ENCODE measurements around the gene CTCF.

The CTCF gene

DNA sequence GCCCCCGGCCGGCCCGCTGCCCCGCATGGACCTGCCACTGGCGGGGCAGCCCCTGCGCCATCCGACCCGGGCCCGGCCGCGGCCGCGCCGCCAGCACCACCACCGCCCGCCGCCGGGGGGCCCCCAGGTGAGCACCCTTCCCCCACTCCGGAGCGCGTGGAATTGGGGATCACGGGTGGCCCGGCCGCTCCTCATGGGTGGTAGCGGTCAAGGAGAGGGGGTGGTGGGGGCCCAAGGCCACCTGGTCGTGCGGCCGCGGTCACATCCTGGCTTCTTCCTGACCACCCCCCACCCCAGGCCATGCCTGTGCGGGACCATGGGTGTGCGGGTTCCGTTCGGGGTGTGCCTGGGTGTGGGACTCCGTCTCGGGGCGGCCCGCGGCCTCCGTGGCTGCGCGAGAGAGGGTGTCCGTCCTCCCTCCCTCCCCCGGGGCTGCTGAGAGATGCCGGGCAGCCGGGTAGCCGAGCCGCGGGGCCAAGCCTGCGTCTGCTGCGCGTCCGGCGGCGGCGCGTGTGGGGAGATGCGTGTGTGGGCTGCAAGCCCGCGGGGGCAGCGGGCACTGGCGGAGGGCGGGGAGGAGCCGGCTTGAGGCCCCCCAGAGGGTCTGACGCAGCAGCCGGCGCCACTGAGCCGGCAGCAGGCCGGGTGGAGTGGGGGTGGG is 90.9 kb downstream of the CTCF start:
- no peak for DNase-seq (ENCODE audit: low read depth in 2 of 2)

GRCh38 chr16:67653789-67654402 is 91.6 kb downstream of the CTCF start:
- no peak for DNase-seq (ENCODE audit: low read depth in 2 of 2)

- DNase-seq (ENCODE audit: low read depth in 2 of 2), result no peak
These were observed 92.1 kb downstream of the CTCF start for GRCh38 chr16:67654403-67654911.

DNA sequence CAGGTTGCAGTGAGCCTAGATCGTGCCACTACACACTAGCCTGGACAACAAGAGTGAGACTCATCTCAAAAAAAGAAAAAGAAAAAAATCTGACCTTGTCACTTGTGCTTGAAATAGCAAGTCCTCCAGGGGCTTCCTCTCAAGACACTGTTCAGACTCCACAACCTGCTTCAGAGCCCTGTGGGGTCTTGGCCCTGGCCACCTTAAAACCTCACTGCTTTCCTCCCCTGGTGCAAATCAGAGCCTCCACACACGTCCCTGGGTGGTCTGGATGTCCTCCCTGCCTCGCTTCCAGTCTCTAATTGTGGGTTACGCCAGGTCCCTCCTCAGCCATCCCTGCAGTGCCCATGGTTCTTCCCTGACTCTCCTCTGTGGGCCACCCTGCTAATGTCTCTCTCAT is 93.0 kb downstream of the CTCF start:
- no peak for DNase-seq (ENCODE audit: low read depth in 2 of 2)

- no peak for DNase-seq (ENCODE audit: low read depth in 2 of 2)
These were observed 94.2 kb downstream of the CTCF start for GRCh38 chr16:67656344-67657016.

DNA sequence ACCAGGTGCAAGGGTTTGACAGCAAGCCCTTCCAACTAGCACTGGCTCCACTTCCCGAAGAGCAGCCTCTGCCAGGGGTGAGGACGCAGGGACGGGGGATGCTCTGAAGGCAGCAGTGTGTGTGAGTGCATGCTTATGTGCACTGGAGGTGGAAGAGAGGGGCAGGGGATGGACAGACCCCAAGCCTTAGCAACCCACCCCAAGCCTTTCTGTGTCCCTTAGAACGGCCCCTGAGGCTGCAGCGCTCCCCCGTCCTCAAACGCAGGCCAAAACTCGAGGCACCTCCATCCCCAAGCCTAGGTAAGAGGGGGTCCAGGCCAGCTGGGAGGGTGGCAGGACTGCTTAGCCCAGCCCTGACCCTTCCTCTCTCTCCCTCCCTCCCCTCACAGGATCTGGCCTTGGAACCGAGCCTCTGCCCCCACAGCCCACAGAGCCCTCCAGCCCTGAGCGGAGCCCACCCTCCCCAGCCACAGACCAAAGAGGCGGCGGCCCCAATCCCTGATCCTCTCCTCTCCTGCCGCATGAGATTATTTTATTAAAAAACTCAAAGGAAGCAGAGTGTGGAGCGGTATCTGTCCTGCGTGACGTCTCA is 94.8 kb downstream of the CTCF start:
- DNase-seq (ENCODE audit: low read depth in 2 of 2), result no peak

DNA sequence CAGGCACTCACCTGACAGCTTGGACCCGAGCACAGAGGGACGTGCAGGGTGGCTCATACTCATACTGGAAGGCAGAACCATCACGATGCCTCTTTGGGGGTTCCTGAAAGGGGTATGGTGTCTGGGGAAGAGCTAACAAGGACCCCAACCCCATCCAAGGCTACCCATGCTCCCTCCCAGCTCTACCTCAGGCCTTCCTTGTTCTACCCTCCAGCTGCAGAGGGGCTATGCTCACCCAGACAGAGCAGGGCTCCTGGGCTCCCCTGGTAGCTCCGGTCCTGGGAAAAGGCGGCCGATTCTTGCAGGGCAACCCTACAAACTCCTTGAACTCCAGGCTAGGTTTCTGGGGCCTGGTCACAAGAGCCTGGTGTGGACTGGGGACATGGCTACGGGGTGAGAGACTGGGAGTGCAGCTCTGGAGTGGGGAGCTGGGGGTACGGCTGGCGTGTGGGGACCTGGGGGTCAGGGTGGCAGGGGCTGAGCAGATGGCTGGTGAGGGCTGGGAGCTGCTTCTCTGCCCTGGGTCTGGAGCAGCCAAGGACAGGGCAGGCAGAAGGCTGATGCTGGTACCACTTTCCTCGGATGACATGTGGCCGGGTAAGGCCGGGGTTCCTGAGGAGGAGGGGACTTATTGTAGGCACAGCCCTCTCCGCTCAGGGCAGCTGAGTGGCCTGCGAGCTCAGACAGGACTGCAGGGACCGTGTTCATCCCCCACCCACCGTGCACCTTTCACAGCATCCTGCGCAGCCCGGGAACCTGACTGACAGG is 95.6 kb downstream of the CTCF start:
- no peak for DNase-seq (ENCODE audit: low read depth in 2 of 2)

DNA sequence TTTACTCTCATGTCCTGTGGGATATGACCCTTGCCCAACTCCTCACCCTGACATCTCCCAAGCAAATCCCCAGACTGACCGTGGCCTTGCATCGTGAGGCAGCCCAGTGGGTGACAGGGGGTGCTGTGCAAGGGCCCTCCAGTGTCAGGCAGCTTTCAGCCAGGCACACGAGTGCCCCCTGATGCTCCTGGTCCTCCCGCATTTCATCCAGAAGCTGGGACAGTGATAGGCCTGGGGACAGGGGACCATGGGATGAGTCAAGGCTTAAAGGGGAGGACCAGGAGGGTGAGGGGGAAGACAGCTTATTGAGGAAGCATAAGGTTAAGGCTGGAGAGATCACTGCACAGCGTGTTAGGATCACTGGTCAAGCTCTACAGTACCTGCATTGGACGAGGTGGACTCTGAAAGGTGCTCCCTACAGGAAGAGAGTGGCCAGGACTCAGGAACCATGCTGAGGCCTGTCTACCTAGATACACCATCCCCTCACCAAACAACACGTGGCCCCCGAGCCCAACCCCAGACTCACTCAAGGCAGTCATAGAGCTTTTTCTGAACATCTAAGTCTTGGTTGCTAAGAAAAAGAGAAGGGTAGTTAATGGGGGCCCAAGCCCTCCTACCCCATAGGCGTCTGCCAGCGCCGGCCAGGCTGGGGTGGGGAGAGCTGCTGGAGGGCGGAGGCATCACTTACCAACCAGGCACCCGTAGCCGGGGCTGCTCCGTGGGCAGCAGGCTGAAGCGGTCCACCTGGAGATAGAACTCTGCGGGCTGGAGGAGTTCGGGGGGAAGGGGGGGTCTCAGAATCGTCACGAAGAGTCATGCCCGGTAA is 96.7 kb downstream of the CTCF start:
- no peak for DNase-seq (ENCODE audit: low read depth in 2 of 2)

- DNase-seq (ENCODE audit: low read depth in 2 of 2), result peak; percentile 83 to 84
These were observed 97.6 kb downstream of the CTCF start, which contains the start of gene ACD for GRCh38 chr16:67659675-67660563. TSS of gene ACD (minus strand) at chr16:67660260. CDS start at chr16:67660220, 40 bp downstream.

DNA sequence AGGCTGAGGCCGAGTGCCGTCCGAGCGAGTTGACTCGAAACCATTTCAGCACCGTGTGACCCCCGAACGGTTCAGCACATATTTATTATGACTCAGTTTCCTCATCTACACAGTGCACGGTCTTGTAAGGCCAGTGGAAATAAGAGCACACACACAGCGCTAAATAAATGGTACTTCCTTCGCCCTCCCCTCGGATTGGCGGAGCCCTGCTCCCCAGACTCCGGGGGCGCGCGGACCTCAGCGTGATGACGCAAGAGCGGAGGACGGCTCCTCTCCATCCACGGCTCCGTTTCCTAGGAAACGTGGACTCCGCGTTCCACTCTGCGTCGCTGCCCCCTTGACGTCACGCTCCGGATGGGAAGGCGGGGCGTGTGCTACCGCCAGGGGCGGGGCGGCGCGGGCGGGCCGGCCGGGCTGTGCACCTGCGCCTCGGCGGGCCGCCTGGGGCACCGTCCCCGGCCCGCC is 98.3 kb downstream of the CTCF start, which contains the start of gene PARD6A:
TSS of gene PARD6A (plus strand) at position 397 of the 465 bp plus-strand sequence. CDS start 79 bp downstream, outside the sequence.
- peak; percentile 89 to 93 for DNase-seq (ENCODE audit: low read depth in 2 of 2)

GRCh38 chr16:67661101-67661761 is 98.9 kb downstream of the CTCF start:
- DNase-seq (ENCODE audit: low read depth in 2 of 2), result no peak

DNA sequence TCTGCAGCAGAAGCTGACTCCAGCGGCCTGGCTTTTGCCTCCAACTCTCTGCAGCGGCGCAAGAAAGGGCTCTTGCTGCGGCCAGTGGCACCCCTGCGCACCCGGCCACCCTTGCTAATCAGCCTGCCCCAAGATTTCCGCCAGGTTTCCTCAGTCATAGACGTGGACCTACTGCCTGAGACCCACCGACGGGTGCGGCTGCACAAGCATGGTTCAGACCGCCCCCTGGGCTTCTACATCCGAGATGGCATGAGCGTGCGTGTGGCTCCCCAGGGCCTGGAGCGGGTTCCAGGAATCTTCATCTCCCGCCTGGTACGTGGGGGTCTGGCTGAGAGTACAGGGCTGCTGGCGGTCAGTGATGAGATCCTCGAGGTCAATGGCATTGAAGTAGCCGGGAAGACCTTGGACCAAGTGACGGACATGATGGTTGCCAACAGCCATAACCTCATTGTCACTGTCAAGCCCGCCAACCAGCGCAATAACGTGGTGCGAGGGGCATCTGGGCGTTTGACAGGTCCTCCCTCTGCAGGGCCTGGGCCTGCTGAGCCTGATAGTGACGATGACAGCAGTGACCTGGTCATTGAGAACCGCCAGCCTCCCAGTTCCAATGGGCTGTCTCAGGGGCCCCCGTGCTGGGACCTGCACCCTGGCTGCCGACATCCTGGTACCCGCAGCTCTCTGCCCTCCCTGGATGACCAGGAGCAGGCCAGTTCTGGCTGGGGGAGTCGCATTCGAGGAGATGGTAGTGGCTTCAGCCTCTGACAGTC is 99.7 kb downstream of the CTCF start:
- no peak for DNase-seq (ENCODE audit: low read depth in 2 of 2)

- DNase-seq (ENCODE audit: low read depth in 2 of 2), result no peak
These were observed 100.3 kb downstream of the CTCF start for GRCh38 chr16:67662653-67663010.

- DNase-seq (ENCODE audit: low read depth in 2 of 2), result no peak
These were observed 101.0 kb downstream of the CTCF start for GRCh38 chr16:67663151-67663876.

- no peak for DNase-seq (ENCODE audit: low read depth in 2 of 2)
These were observed 101.5 kb downstream of the CTCF start for GRCh38 chr16:67663877-67664222.

DNA sequence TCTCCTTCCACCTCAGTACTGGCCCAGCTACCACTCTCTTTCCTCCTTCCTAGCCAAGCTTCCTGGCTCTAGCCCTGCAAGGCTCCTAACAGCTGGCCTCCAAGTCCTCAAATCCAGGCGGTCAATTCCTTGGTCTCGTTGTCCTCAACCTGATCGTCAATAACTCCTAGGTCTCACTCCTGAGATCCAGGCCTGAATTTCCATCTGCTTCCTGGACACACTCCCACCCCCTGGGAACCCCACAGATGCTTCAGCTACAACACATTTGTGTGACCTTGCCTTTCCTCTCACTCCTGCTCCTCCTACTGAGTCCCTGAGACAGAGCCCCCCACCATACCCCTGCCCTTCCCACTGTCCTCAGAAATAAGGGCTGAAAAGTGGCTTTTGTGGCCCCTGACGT is 101.9 kb downstream of the CTCF start:
- DNase-seq (ENCODE audit: low read depth in 2 of 2), result no peak

DNA sequence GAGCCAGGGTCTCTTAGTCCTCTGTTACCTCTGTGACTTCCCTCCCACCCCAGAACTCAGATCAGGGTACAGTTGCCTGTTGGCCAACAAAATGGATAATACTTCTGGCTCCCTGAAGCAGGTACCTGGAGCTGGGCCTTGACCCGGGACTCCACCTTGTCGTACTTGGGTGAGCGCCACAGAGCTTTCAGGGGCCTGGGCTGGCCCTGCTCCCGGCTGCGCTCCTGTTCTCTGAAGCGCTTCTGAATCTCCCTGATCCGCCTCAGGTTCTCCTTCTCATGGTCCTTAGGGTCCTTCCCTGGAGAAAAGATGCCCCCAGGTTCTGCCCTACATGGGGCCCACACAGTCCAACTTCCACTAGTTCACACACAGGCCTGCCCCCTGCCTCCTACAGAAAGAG is 102.5 kb downstream of the CTCF start:
- no peak for DNase-seq (ENCODE audit: low read depth in 2 of 2)

- no peak for DNase-seq (ENCODE audit: low read depth in 2 of 2)
These were observed 103.3 kb downstream of the CTCF start for GRCh38 chr16:67665598-67665997.

Measured in stimulated activated CD8-positive, alpha-beta memory T cell treated with anti-CD3 and anti-CD28 coated beads, Interleukin-15, amount 100 ng/mL, for 4 hours (primary cell).